ENCODE data around the gene MAP2K7.

MAP2K7 gene

DNA sequence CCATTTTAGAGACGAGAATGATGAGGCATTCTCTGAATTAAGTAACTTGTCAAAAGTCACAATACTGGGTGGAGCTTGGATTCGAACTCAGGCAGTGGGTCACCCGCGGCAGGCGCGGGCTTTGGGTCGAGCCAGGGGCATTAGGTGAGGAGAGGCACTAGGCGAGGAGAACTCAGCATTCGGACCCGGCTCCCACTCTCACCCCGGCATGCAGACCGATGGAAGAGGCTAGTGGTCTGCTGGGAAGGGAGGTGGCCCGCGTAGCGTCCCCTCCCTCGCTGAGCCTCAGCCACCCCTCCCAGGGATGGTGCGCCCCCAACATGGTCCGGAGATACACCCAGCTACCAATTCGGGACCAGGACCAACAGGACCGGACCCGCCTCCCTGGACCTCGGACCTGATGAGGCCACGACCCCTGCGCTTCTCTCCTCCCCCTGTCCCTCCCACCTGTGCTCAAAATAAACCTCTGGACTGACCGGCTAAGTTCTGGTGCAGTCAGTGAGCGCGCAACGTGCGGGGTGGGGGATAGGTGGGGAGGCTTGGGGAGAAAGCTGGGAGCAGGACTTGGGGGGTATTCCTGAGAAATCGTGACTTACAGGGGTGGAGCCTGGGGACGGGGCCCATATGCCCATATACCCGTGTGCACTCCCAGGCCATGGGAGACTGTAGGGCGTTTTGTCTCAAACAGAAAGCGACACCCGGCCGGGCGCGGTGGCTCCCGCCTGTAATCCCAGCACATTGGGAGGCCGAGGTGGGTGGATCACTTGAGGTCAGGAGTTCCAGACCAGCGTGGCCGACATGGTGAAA lies 15.1 kb downstream of the MAP2K7 start:
- DNase-seq (ENCODE audit: low read depth in 2 of 3, low spot score in 2 of 3), result no peak

- peak; percentile 89 to 93 (median 91) for DNase-seq (ENCODE audit: low read depth in 2 of 3, low spot score in 2 of 3)
Measured at GRCh38 chr19:7919610-7920518, 16.2 kb downstream of the MAP2K7 start, which contains the start of gene SNAPC2. TSS of gene SNAPC2 (plus strand) at chr19:7920338. CDS start at chr19:7920367, 29 bp downstream.

DNA sequence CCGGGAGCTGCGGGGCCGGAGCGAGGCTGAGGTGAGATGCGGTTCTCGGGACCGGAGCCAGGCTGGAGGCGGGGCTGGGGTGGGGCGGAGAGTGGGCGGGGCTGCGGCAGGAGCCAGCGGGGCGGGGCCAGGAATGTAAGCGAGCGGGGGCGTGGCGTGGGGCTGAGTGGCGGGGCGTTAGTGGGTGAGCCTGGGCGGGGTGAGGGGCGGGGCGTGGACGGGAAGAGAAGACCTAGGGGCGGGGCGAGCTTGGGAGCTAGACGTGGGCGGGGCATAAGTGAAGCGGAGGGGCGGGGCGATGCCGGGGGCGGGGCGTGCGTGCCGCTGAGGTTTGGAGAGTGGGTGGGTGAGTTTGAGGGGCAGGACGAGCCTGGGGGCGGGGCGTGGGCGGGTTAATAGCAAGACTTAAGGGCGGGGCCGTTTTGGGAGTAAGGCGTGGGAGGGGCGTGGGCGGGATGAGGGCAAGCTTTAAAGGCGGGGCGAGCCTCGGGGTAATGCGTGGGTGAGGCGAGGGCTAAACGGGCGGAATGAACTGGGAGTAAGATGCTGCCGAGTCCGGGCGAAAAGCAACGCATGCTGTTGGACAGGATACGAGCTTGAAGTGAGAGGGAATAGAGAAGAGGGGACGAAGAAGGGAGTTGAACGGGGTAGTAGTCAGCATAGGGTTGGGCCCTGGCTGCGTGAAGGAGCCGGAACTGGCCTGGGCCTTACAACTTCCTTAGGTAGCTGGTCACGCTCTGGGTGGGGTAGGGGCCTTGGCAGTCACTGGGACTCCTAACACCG lies 17.0 kb downstream of the MAP2K7 start:
- peak; percentile 90 to 100 (median 99) for DNase-seq (ENCODE audit: low read depth in 2 of 3, low spot score in 2 of 3)

DNA sequence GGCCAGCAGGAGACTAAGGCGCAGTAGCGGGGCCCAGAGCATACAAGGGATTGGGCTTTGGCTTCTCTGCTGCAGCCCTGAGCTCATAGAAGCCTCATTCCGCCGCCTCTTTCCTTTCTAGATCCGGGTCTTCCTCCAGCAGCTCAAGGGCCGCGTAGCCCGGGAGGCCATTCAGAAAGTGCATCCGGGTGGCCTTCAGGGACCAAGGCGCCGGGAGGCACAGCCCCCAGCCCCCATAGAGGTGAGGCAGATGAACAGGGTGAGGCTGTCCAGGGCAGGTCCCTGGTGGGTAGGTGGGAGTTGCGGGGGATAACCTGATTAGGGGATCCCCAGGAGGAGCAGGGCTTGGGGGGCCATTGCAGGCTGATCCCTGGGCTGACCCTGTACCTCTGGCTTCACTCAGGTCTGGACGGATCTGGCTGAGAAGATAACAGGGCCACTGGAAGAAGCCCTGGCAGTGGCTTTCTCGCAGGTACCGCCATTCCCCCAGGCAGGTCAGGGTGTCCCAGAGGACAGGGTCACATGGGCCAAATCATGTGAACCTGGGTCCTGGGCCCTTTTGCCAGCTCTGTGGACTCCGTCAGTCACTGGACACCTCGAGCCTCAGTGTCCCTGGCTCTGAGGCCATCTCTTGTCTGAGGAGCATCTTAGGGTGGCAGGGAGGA lies 17.8 kb downstream of the MAP2K7 start:
- no peak for DNase-seq (ENCODE audit: low read depth in 2 of 3, low spot score in 2 of 3)

DNA sequence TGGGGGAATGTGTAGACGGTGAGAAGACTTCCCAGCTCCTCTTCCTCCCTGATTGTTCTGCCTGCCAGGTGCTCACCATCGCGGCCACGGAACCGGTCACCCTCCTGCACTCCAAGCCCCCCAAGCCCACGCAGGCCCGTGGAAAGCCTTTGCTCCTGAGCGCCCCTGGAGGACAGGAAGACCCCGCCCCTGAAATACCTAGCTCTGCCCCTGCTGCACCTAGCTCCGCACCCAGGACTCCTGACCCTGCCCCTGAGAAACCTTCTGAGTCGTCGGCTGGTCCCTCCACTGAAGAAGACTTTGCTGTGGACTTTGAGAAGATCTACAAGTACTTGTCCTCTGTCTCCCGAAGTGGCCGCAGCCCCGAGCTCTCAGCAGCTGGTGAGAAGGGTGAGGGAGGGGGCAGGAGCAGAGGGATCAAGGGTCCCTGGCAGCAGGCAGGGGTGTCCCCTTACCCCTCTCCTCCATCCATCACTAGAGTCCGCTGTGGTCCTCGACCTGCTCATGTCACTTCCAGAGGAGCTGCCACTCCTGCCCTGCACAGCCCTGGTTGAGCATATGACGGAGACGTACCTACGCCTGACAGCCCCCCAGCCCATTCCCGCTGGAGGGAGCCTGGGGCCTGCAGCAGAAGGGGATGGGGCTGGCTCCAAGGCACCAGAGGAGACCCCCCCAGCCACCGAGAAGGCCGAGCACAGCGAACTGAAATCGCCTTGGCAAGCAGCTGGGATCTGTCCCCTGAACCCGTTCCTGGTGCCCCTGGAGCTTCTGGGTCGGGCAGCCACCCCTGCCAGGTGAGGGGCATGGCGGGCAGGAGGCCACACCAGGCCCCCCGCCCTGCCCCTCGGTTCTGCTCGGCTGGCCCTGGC lies 18.5 kb downstream of the MAP2K7 start:
- no peak for DNase-seq (ENCODE audit: low read depth in 2 of 3, low spot score in 2 of 3)

DNA sequence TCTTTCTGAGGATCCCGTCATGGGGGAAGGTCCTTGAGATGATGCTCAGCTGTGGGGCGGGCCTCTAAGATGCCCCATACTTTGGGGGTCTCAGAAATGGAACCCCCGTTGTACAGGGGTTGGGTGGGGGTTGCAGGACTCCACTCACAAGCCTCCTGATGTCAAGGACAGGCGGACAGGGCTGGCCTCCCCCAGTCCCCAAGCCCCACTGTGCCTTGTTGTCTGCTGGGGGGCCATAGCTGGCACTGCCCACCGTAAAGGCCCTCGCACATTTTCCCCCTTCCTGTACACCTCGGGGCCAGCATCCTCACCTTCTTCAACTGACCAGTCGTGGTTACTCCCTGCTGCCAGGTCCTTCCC lies 19.1 kb downstream of the MAP2K7 start:
- DNase-seq (ENCODE audit: low read depth in 2 of 3, low spot score in 2 of 3), result no peak

GRCh38 chr19:7923295-7924191 lies 19.9 kb downstream of the MAP2K7 start:
- no peak for DNase-seq (ENCODE audit: low read depth in 2 of 3, low spot score in 2 of 3)

GRCh38 chr19:7924241-7924640 lies 20.6 kb downstream of the MAP2K7 start:
- DNase-seq (ENCODE audit: low read depth in 2 of 3, low spot score in 2 of 3), result no peak

DNA sequence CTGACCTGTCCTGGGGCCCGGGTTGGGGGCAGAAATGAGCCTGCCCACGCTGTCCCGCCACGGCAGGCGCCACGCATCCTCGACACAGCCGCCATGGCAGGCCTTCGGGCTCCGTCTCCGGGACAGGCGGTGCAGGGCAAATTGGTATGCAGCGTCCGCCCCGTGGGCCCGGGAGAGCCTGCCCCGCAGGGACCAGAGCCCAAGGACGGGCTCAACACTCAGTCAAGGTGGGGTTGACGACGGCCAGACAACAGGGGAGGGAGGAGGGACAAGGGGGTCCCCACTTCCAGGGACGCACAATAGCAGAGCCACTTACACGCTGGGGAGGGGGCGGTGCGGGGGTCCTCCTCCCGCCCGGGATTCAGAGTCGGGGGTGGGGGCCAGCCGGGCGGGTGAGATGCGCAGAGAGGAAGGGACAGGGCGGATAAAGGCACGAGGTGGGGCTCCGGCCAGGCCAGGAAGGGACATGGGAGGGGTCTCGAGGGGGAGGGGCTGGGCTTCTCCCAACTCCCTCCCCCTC lies 21.0 kb downstream of the MAP2K7 start:
- no peak for DNase-seq (ENCODE audit: low read depth in 2 of 3, low spot score in 2 of 3)

GRCh38 chr19:7925171-7925851 lies 21.6 kb downstream of the MAP2K7 start:
- peak; percentile 65 to 86 (median 83) for DNase-seq (ENCODE audit: low read depth in 2 of 3, low spot score in 2 of 3)

GRCh38 chr19:7926021-7926726 lies 22.5 kb downstream of the MAP2K7 start, which contains the start of gene CTXN1:
TSS of gene CTXN1 (minus strand) at chr19:7926135. CDS start at chr19:7925538, 597 bp downstream.
- peak in 2 of 3 experiments; percentile 52 to 54 for DNase-seq (ENCODE audit: low read depth in 2 of 3, low spot score in 2 of 3)

- no peak for DNase-seq (ENCODE audit: low read depth in 2 of 3, low spot score in 2 of 3)
Measured at GRCh38 chr19:7926727-7927604, 23.3 kb downstream of the MAP2K7 start.

DNA sequence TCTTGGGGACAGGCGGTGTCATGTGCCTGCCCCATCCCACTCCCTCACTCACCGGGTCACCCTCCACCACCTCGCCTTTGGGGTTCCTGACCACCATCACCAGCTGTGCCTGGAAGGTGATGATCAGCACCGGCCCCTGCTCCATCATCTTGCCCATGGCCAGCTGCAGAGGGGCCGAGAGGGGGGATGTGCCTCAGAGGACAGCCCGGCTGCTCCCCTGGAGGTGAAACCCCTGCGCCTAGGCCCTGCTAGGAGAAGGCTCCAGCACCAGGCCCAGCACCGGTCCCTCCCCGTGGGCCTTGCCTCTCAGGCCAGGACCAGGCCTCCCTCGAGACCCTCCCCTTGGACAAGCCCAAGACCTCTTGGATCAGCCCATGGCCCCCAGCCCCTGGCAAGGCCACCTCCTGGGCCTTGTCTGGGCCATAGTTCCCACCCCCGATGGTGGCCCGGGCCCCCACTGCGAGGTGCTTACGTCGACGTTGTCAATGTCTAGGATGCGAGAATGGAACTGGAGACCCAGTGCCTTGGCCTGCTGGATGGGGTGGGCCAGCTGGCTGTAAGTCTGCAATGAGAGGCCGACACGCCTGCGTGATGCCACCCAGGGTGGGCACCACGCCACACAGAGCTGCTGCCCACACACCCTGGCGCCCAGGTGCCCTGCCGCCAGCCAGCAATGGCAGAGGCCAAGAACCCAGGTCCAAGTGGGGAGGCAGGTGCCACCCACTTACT lies 24.1 kb downstream of the MAP2K7 start:
- no peak for DNase-seq (ENCODE audit: low read depth in 2 of 3, low spot score in 2 of 3)

DNA sequence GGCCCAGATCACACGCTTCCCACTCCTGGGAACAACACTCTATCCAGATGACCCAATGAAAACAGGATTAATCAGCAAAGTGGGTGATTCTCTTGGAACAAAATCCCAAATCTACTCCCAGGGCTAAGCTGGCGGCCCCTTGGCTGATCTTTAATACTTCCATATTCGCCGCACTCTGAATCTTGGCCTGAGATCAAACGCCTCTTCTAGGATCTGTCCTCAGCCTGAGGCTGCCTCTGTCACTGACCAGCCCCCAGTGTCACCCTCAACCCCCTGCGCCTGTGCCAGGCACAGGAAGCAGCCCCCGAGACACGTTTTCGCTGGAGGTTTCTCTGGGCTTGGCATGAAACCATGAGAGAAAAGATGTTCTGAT lies 24.6 kb downstream of the MAP2K7 start:
- no peak for DNase-seq (ENCODE audit: low read depth in 2 of 3, low spot score in 2 of 3)
